Epidermal melanocyte (primary cell): ENCODE measurements around the gene PERP.
"Not testable (repeated sequence)": the region's sequence is repeated elsewhere in the genome, so short reads cannot be mapped to it uniquely, and the experiment has no call there.

ENCODE experiments used
- DNase-seq: peaks from one replicate; pipeline ENCODE4 v3.0.0; 2011; ENCODE audit warnings: low spot score; ENCODE audit not compliant: insufficient read length

The PERP gene

DNA sequence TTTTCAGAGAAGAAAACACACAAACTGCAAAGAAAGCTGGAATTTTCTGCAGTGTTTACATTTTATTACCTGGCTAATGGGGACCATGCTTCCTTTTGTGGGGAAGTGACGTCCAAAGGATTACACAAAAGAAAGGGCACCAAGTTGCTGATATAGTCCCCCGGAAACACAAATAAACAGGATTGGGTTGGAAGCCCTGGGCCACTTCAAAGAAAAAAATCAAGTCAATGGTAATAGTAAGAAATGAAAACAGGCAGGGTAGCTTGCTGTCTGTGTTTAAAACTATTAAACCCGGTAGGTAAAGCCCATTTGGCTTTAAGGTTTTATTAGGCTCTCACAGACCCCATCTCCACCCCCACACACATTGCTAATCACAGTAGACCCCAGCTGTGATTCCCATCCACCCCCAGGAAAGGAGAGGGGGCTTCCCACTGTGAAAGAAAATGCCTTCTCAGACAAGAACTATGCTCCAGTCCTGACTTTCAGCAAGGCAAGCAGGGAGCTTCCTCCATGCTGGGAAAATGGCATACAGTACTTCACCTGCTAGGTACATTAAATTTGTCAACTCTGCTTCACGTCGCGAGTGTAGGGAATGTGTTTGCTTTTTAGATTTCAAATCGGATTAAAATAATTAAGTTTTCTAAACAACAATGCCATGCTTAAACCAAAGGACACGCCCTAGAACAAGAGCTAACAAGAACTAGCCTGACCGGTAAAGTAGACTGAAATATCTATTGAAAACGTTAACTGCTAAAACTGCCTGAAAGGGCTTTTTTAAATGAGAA lies 1.1 kb downstream of the PERP start:
- DNase-seq = no peak

GRCh38 chr6:138105446-138105845 lies 1.8 kb downstream of the PERP start:
- no peak for DNase-seq

DNA sequence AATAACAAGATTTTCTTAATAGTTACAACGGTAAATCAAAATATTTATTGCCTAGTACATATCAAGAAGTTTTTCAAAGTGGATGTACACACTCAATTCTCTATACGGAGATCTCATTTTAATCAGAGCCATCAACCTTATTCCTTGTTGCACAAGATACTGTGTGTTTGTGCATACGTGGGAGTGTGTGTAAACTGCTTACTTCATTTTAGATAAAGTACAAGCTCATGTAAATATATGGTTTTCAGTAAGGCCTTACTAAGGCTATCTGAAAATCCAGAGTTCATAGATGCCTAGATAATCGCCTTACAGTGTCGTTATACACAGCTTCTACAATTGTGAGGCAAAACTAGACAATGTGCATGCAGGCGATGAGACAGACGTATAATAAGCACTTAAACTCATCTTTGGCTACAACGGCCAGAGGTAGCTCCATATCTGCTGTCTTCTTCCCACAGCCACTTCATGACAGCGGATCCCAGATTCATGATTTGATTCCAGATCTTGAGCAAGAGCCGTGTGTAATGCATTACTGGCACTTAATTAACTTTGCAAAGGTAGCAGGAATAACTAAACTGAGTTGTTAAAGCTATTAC lies 2.5 kb downstream of the PERP start:
- no peak for DNase-seq

- no peak for DNase-seq
Observed at GRCh38 chr6:138103871-138104270, 3.3 kb downstream of the PERP start.

- no peak for DNase-seq
Observed at GRCh38 chr6:138101946-138102731, 5.1 kb downstream of the PERP start.

DNA sequence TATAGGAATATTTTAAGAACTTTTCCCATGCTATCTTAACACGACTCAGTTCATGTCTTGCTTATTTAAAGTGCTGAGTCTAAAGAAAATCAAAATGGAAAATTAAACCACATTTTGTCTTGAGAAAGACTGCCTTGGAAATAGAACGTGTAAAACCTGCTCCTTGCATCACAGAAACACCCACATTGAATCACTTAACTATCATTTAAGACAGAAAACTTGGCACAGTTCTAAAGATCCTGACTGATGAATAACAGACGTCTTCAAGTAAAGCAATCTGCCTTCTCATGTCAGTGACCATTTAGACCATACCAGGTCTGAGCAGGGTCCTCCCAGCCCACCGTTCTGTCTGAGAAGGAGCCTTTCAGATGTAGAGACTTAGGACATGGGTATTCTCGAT lies 7.4 kb downstream of the PERP start:
- DNase-seq = no peak

GRCh38 chr6:138098306-138098705 lies 8.9 kb downstream of the PERP start:
- no peak for DNase-seq

DNA sequence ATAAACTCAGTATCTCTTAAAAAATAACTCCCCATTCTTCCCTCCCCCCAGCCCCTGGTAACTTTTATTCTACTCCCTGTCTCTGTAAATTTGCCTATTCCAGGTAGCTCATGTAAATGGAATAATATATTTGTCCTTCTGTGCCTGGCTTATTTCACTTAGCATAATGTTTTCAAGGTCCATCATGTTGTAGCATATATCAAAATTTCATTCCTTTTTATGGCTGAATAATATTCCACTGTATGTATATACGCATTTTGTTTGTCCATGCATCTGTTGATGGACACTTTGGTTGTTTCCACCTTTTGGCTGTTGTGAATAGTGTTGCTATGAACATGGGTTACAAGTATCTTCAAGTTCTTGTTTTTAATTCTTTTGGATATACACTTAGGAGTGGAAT lies 13.0 kb downstream of the PERP start:
- no peak for DNase-seq

GRCh38 chr6:138093632-138094031 lies 13.6 kb downstream of the PERP start:
- DNase-seq = no peak

- DNase-seq = no peak
Observed at GRCh38 chr6:138092686-138093085, 14.5 kb downstream of the PERP start.

DNA sequence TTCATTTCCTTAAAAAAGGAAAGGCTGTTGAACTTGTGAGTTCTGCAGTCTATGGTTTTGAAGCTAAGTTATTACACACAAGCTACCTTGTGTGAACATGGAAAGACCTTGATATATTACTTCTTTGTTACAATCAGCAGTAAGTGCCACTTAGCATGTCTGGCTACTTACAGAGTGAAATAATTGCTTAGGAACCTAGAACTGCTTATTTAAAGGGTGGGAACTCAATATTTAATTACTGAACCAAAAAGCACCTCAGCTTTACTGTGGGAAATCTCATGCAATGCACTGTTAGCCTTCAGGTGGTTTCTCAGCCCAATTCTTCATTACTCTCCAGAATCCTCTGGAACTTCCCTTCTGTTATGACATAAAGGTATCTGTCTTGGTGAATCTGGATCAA lies 17.9 kb downstream of the PERP start:
- DNase-seq = no peak

DNA sequence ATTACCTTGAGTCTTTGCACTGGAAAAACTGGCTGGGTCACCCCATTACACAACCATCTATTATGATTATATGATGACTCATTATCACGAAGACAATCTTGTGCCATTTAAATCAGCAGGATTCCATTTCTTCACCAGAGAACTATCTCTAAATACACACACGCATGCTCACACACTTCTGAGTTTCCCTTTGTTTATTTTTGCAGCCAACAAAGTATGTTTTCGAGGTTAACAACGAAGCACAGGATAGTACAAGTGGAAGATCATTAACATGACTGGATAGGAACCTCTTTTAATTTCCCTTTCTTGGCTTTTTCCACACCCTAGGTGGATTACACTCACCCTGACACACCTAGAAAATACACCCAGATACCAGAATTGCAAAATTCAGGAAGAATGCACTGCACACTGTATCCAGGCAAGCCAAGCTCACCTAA lies 18.9 kb downstream of the PERP start:
- no peak for DNase-seq

GRCh38 chr6:138087593-138088325 lies 19.5 kb downstream of the PERP start:
- no peak for DNase-seq

DNA sequence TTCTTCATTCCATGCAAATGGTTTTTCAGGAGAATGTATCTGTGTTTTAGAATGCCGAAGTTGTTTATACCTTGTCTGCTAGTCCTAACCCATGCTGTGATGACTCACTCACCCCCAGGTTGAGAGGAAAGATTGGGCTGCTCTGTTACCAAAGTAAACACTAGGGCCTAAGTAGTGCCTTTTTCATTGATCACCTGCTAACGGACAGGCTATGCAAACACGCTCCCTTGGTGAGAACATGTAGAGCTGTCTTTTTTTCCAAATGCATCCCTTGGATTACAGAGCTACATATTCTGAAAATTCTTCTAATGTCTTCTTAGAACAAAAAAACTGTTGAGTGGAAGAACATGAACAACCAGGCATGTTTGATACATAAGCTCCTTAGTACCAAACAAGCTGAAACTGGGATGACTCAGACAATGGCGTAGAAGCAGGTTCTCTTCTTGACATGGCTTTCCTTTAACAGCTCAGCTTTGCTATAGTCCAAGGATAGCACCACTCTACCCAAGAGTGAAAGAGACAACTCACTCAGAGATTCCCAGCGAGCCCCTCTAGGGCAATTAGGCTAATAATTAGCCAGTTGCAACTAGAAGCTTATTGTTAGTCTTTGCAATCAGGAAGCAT lies 20.5 kb downstream of the PERP start:
- no peak for DNase-seq

DNA sequence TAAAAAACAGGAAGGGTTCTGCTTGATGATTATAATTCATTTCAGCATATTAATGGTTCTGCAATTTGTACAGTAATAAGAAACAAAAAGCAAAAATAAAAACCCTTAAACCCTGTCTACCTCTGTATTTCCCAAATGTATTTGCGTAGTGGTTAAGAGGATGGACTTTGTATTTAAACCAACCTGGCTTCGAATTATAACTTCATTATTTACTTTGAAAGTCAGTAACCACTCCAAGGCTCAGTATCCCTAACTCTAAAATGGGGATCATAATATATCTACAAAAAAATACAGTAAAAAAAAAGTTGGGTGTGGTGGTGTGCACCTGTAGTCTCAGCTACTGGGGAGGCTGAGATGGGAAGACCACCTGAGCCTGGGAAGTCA lies 21.4 kb downstream of the PERP start:
- no peak for DNase-seq

- no peak for DNase-seq
Observed at GRCh38 chr6:138084904-138085838, 22.0 kb downstream of the PERP start.

GRCh38 chr6:138082232-138082631 lies 25.0 kb downstream of the PERP start:
- DNase-seq = no peak

DNA sequence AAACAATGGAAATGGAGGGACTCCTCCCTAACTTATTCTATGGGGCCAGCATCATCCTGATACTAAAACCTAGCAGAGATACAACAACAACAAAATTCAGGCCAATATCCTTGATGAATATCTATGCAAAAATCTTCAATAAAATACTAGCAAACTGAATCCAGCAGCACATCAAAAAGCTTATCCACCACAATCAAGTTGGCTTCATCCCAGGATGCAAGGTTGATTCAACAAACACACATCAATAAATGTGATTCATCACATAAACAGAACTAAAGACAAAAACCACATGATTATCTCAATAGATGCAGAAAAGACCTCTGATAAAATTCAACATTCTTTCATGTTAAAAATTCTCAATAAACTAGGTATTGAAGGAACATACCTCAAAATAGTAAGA lies 27.7 kb downstream of the PERP start:
- not testable (repeated sequence) for DNase-seq

DNA sequence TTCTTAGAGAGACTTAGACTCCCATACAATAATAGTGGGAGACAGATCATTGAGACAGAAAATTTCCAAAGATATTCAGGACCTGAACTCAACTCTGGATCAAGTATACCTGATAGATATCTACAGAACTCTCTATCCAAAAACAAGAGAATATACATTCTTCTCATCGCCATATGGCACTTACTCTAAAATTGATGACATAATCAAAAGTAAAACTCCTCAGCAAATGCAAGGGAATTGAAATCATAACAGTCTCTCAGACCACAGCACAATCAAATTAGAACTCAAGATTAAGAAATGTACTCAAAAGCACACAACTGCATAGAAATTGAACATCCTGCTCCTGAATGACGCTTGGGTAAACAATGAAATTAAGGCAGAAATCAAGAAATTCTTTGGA lies 28.7 kb downstream of the PERP start:
- DNase-seq = no peak

DNA sequence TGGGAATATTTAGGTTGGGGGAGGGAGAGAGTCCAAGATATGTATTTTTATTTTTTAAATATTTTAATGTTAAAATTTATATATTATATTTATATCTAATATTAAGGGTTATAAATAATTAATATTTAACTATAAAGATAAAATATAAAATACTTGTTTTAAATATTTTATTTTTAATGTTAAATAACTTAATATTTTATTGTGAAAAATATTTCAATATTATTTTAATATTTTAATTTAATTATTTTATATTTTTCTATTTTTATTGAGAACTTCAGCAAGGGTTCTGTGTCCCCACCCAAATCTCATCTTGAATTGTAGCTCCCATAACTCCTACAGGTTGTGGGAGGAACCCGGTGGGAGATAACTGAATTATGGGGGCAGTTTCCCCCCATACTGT lies 34.0 kb downstream of the PERP start:
- DNase-seq = no peak
